Measurements from ENCODE around the gene CDK5R2. TPM values are rescaled to one million over a fixed set of nuclear protein-coding genes. Genes with fewer than 3 reads are reported as not detected.

CDK5R2 gene
- total RNA-seq, 2 donors from 2014 or later = not detected

GRCh38 chr2:218952160-218952559, 7.3 kb upstream of the CDK5R2 start:
- no peaks in the 10 kb centered on the region for H3K9me3 ChIP-seq
- intact Hi-C loops (cut with DNase I) = no loop called here
- no peaks in the 10 kb centered on the region for H3K4me1 ChIP-seq (replicated peaks)
- DNase-seq (ENCODE audit: low spot score) = no peak
- H3K4me3 ChIP-seq = no peak overlapping the region
- no peaks in the 10 kb centered on the region for H3K36me3 ChIP-seq
- TF ChIP-seq POLR2AphosphoS5 (IDR thresholded peaks at IDR 0.05) (no peak), POLR2A (IDR thresholded peaks at IDR 0.05) (no peak)
- H3K27ac ChIP-seq = no peak overlapping the region
- 99% methylated on average over 7 of the region's 7 CpGs for WGBS
- no peaks in the 10 kb centered on the region for H3K27me3 ChIP-seq (replicated peaks; ENCODE audit: insufficient read depth)

DNA sequence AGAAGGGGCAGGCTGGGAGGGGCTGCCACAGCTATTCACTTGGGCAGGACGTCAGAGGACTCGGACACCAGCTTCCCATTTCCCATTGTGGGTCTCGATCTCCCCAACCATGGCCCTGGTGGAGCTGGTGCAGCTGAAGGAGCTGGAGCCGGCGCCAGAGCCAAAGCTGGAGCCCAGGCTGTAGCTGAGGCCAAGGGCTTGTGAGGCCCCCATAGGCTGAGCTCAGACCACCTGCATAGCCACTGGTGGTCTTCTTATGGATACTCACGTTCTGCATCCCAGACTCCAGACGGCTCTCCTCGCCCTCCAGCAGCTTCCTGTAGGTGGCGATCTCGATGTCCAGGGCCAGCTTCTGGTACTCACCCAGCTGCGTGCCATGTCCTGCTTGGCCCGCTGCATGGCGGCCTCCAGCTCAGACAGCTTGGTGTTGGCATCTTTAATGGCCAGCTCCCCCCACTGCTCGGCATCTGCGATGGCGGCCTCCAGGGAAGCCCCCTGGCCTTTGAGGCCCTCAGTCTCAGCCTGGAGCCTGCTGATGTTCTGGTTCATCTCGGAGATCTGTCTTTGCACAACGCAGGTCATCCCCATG, 6.0 kb upstream of the CDK5R2 start:
- Histone ChIP-seq H3K9me3 (no peaks in the 10 kb centered on the region), H3K4me1 (replicated peaks) (no peaks in the 10 kb centered on the region), H3K27me3 (replicated peaks; ENCODE audit: insufficient read depth) (peaks cover 3% of the 10 kb centered on the region), H3K36me3 (no peaks in the 10 kb centered on the region), H3K27ac (no peak overlapping the region), H3K4me3 (no peak overlapping the region)
- intact Hi-C loops (cut with DNase I) = no loop called here
- no peak for DNase-seq (ENCODE audit: low spot score)
- WGBS = 71% methylated on average over 18 of the region's 18 CpGs
- TF ChIP-seq, protein P1, sequence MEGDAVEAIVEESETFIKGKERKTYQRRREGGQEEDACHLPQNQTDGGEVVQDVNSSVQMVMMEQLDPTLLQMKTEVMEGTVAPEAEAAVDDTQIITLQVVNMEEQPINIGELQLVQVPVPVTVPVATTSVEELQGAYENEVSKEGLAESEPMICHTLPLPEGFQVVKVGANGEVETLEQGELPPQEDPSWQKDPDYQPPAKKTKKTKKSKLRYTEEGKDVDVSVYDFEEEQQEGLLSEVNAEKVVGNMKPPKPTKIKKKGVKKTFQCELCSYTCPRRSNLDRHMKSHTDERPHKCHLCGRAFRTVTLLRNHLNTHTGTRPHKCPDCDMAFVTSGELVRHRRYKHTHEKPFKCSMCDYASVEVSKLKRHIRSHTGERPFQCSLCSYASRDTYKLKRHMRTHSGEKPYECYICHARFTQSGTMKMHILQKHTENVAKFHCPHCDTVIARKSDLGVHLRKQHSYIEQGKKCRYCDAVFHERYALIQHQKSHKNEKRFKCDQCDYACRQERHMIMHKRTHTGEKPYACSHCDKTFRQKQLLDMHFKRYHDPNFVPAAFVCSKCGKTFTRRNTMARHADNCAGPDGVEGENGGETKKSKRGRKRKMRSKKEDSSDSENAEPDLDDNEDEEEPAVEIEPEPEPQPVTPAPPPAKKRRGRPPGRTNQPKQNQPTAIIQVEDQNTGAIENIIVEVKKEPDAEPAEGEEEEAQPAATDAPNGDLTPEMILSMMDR (IDR thresholded peaks at IDR 0.05) = no peak
- TF ChIP-seq POLR2AphosphoS5 (IDR thresholded peaks at IDR 0.05) (no peak), POLR2A (IDR thresholded peaks at IDR 0.05) (no peak)

- Histone ChIP-seq H3K9me3 (no peaks in the 10 kb centered on the region), H3K27ac (no peak overlapping the region), H3K4me3 (no peak overlapping the region), H3K36me3 (no peaks in the 10 kb centered on the region), H3K27me3 (replicated peaks; ENCODE audit: insufficient read depth) (peaks cover 7% of the 10 kb centered on the region), H3K4me1 (replicated peaks) (no peaks in the 10 kb centered on the region)
- WGBS = 80% methylated on average over 8 of the region's 8 CpGs
- no peak for DNase-seq (ENCODE audit: low spot score)
- intact Hi-C loops (cut with DNase I) = no loop called here
- TF ChIP-seq POLR2A (IDR thresholded peaks at IDR 0.05) = no peak
- TF ChIP-seq, protein P1 (IDR thresholded peaks at IDR 0.05) = no peak
- no peak for TF ChIP-seq POLR2AphosphoS5 (IDR thresholded peaks at IDR 0.05)
These were observed 4.7 kb upstream of the CDK5R2 start for GRCh38 chr2:218954541-218955300.

DNA sequence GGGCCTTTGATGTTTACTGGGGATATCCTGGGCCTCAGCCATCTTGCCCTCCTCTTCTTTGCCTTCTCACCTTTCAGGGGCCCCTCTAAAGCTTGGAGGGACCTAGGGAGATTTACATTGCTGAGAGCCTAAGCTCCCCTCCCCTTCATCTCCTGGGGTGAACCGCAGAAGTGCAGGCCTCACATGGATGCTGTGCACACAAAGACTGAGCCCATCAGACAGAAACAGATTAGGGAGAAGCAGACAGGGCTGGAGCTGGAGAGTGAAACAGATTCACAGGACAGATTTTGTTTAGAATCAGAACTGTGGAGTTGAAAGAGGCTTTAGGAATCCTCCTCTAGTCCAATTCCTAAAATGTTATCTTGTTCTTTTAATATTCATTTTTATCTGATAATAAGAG, 3.4 kb upstream of the CDK5R2 start:
- Histone ChIP-seq H3K9me3 (no peaks in the 10 kb centered on the region), H3K27me3 (replicated peaks; ENCODE audit: insufficient read depth) (peaks cover 14% of the 10 kb centered on the region), H3K36me3 (no peaks in the 10 kb centered on the region), H3K4me3 (no peak overlapping the region), H3K27ac (no peak overlapping the region), H3K4me1 (replicated peaks) (no peaks in the 10 kb centered on the region)
- TF ChIP-seq, protein P1 (IDR thresholded peaks at IDR 0.05) = no peak
- TF ChIP-seq POLR2A (IDR thresholded peaks at IDR 0.05) (no peak), POLR2AphosphoS5 (IDR thresholded peaks at IDR 0.05) (no peak)
- no peak for DNase-seq (ENCODE audit: low spot score)
- intact Hi-C loops (cut with DNase I) = no loop called here
- 31% methylated on average over 1 of the region's 1 CpG for WGBS

GRCh38 chr2:218957671-218958070, 1.8 kb upstream of the CDK5R2 start:
- no peaks in the 10 kb centered on the region for H3K9me3 ChIP-seq
- no peaks in the 10 kb centered on the region for H3K4me1 ChIP-seq (replicated peaks)
- no peak overlapping the region for H3K27ac ChIP-seq
- TF ChIP-seq, protein P1 (IDR thresholded peaks at IDR 0.05) = no peak
- no peak for TF ChIP-seq POLR2A (IDR thresholded peaks at IDR 0.05)
- no peak for TF ChIP-seq POLR2AphosphoS5 (IDR thresholded peaks at IDR 0.05)
- WGBS = 81% methylated on average over 4 of the region's 4 CpGs
- no peak for DNase-seq (ENCODE audit: low spot score)
- intact Hi-C loops (cut with DNase I) = no loop called here
- no peaks in the 10 kb centered on the region for H3K36me3 ChIP-seq
- no peak overlapping the region for H3K4me3 ChIP-seq
- peaks cover 27% of the 10 kb centered on the region for H3K27me3 ChIP-seq (replicated peaks; ENCODE audit: insufficient read depth)

All from prostate gland (tissue), 2 donors.